Type B pancreatic cell (in vitro differentiated cells): ENCODE measurements around the gene SLC2A4. TPM values are rescaled to one million over a fixed set of nuclear protein-coding genes. Genes with fewer than 3 reads are reported as not detected.
A peak's percentile ranks its signal among the peaks of the same experiment; 100 is the strongest.

Experiments
- DNase-seq: peaks from one replicate; pipeline ENCODE4 v3.0.0; 2021; ENCODE audit warnings: mixed read lengths; ENCODE audit not compliant: unreplicated experiment; ENCODE audit errors: extremely low spot score
- H3K27ac Mint-ChIP-seq: 2 replicates; pipeline ENCODE4 v1.8.0; 2021; ENCODE audit warnings: mild to moderate bottlenecking, mixed read lengths
- H3K27me3 Mint-ChIP-seq: 2 replicates; pipeline ENCODE4 v1.8.0; 2021; ENCODE audit warnings: mixed read lengths
- H3K36me3 Mint-ChIP-seq: 2 replicates; pipeline ENCODE4 v1.8.0; 2021; ENCODE audit warnings: mixed read lengths
- H3K4me1 Mint-ChIP-seq: one replicate; pipeline ENCODE4 v1.8.0; 2021; ENCODE audit warnings: mixed read lengths; ENCODE audit not compliant: unreplicated experiment
- H3K4me3 Mint-ChIP-seq: 2 replicates; pipeline ENCODE4 v1.8.0; 2021; ENCODE audit warnings: mild to moderate bottlenecking, mixed read lengths
- H3K9me3 Mint-ChIP-seq: 2 replicates; pipeline ENCODE4 v1.8.0; 2021; ENCODE audit warnings: mixed read lengths
- CTCF ChIP-seq: fragments of 200-600 bp; sonication (generic); conservative IDR thresholded peaks from 2 replicates; pipeline ENCODE4 v1.5.0; 2021; ENCODE audit warnings: antibody characterized with exemption, mild to moderate bottlenecking
- total RNA-seq: library from RNA; stranded (reverse); gene quantifications from 2 replicates; pipeline ENCODE4 v1.2.1, GENCODE V29; 2021; ENCODE audit warnings: low replicate concordance

SLC2A4 gene
- total RNA-seq, 1 donor from 2014 or later: 4.0 TPM

- Mint-ChIP-seq H3K27ac (peak overlapping the region; percentile 99), H3K36me3 (peaks cover 26% of the 10 kb centered on the region), H3K9me3 (no peaks in the 10 kb centered on the region), H3K27me3 (no peaks in the 10 kb centered on the region), H3K4me1 (peaks cover 30% of the 10 kb centered on the region), H3K4me3 (peak overlapping the region; percentile 98)
- DNase-seq: no peak
- TF ChIP-seq CTCF: peak; percentile 49
Measured at GRCh38 chr17:7307686-7308624, 26.4 kb downstream of the SLC2A4 start.

- Mint-ChIP-seq H3K27ac (peak overlapping the region; percentile 99), H3K36me3 (peaks cover 29% of the 10 kb centered on the region), H3K27me3 (no peaks in the 10 kb centered on the region), H3K4me1 (peaks cover 35% of the 10 kb centered on the region), H3K9me3 (no peaks in the 10 kb centered on the region), H3K4me3 (peak overlapping the region; percentile 98)
- no peak for TF ChIP-seq CTCF
- no peak for DNase-seq
Measured at GRCh38 chr17:7308625-7309433, 27.3 kb downstream of the SLC2A4 start.

GRCh38 chr17:7309628-7310027, 28.1 kb downstream of the SLC2A4 start:
- H3K36me3 Mint-ChIP-seq: peaks cover 29% of the 10 kb centered on the region
- no peak for TF ChIP-seq CTCF
- no peak for DNase-seq
- H3K4me3 Mint-ChIP-seq: peak overlapping the region; percentile 98
- peaks cover 43% of the 10 kb centered on the region for H3K4me1 Mint-ChIP-seq
- H3K9me3 Mint-ChIP-seq: no peaks in the 10 kb centered on the region
- H3K27me3 Mint-ChIP-seq: no peaks in the 10 kb centered on the region
- peak overlapping the region; percentile 99 for H3K27ac Mint-ChIP-seq

GRCh38 chr17:7311110-7311705, 29.7 kb downstream of the SLC2A4 start:
- TF ChIP-seq CTCF: no peak
- H3K4me3 Mint-ChIP-seq: peak overlapping the region; percentile 98

GRCh38 chr17:7312432-7313087, 31.0 kb downstream of the SLC2A4 start:
- peaks cover 43% of the 10 kb centered on the region for H3K4me1 Mint-ChIP-seq
- no peak for DNase-seq
- no peak for TF ChIP-seq CTCF
- H3K4me3 Mint-ChIP-seq: peak overlapping the region; percentile 87
- no peaks in the 10 kb centered on the region for H3K9me3 Mint-ChIP-seq
- H3K36me3 Mint-ChIP-seq: peaks cover 33% of the 10 kb centered on the region
- peak overlapping the region; percentile 82 for H3K27ac Mint-ChIP-seq
- no peaks in the 10 kb centered on the region for H3K27me3 Mint-ChIP-seq

More at GRCh38 chr17:7311110-7311705, 29.7 kb downstream of the SLC2A4 start:
- no peaks in the 10 kb centered on the region for H3K27me3 Mint-ChIP-seq
- peaks cover 30% of the 10 kb centered on the region for H3K36me3 Mint-ChIP-seq
- no peak overlapping the region for H3K27ac Mint-ChIP-seq
- peaks cover 43% of the 10 kb centered on the region for H3K4me1 Mint-ChIP-seq
- DNase-seq: no peak
- no peaks in the 10 kb centered on the region for H3K9me3 Mint-ChIP-seq
